K562 (cell line): ENCODE data around the gene RERE. TPM values are rescaled to one million over a fixed set of nuclear protein-coding genes. Genes with fewer than 3 reads are reported as not detected.
A peak's percentile ranks its signal among the peaks of the same experiment; 100 is the strongest.

Experiments
- ARHGAP35 ChIP-seq: fragments of 450-650 bp; IDR thresholded peaks from 2 replicates; pipeline ENCODE4 v1.6.1; 2018; ENCODE audit not compliant: partially characterized antibody
- BMI1 ChIP-seq: fragments of 150-350 bp; IDR thresholded peaks from 2 replicates; pipeline ENCODE4 v1.6.1; 2014; ENCODE audit warnings: low read length
- ETV1 ChIP-seq: fragments of 450-650 bp; conservative IDR thresholded peaks from 2 replicates; pipeline ENCODE4 v1.6.1; 2016; ENCODE audit warnings: missing genetic modification characterization, control low read depth, low read depth, missing compliant biosample characterization
- GABPB2 ChIP-seq: fragments of 250-450 bp; sonication (Bioruptor Pico); conservative IDR thresholded peaks from 2 replicates; pipeline ENCODE4 v1.5.1; 2021; ENCODE audit warnings: mild to moderate bottlenecking
- L3MBTL2 ChIP-seq: fragments of 450-650 bp; IDR thresholded peaks from 2 replicates; pipeline ENCODE4 v1.6.1; 2016; ENCODE audit warnings: mild to moderate bottlenecking, moderate library complexity
- POLR3A ChIP-seq: IDR thresholded peaks from 2 replicates; pipeline ENCODE4 v1.6.1; 2011; ENCODE audit warnings: borderline replicate concordance, mild to moderate bottlenecking, moderate library complexity; ENCODE audit not compliant: insufficient read length, insufficient read depth; ENCODE audit errors: extremely low read depth
- PPARD ChIP-seq: fragments of 250-450 bp; sonication (Bioruptor Pico); IDR thresholded peaks from 2 replicates; pipeline ENCODE4 v1.8.0; 2022; ENCODE audit warnings: inconsistent platforms, mild to moderate bottlenecking, moderate library complexity
- RNF2 ChIP-seq: sonication (generic); IDR thresholded peaks from 2 replicates; pipeline ENCODE4 v1.6.1; 2016
- SMC3 ChIP-seq: conservative IDR thresholded peaks from 2 replicates; pipeline ENCODE4 v1.6.1; 2011; ENCODE audit warnings: low read depth, low read length, improper control_type of control experiment; ENCODE audit not compliant: insufficient read depth
- ZNF436 ChIP-seq: fragments of 250-450, 450-650 bp; sonication (Bioruptor Pico); formaldehyde crosslinking; IDR thresholded peaks from 2 replicates; pipeline ENCODE4 v1.7.0; 2020; ENCODE audit warnings: mild to moderate bottlenecking
- ZNF644 ChIP-seq: fragments of 200-800 bp; sonication (Bioruptor generic); IDR thresholded peaks from 2 replicates; pipeline ENCODE4 v1.6.1; 2016; ENCODE audit warnings: low read depth, missing genetic modification characterization, missing compliant biosample characterization
- ZNF699 ChIP-seq: fragments of 250-450 bp; sonication (Bioruptor Pico); IDR thresholded peaks from 2 replicates; pipeline ENCODE4 v1.8.0; 2021; ENCODE audit warnings: mild to moderate bottlenecking, moderate library complexity; ENCODE audit not compliant: insufficient replicate concordance
- ZNF707 ChIP-seq: fragments of 250-450 bp; sonication (Bioruptor Pico); conservative IDR thresholded peaks from 2 replicates; pipeline ENCODE4 v1.8.0; 2022; ENCODE audit warnings: inconsistent platforms, mild to moderate bottlenecking, moderate library complexity
- polyA plus RNA-seq, 8 experiments: library from polyadenylated mRNA; depleted of rRNA in 4 of 8; stranded (reverse) in 5 of 8; unstranded in 3 of 8; fragments of >200 nt; fragmentation: Nextera tagmentation in 2 of 8; fragmentation: Illumina TruSeq in 1 of 8; extraction: Ambion mirVana in 2 of 8; extraction: Trizol in 1 of 8; gene quantifications; 2 replicates each; pipeline versions ENCODE4 v1.2.1 to v1.2.3, GENCODE V29; 2011 to 2014; ENCODE audit warnings: inconsistent platforms in 1 of 8, missing spikeins in 1 of 8
- total RNA-seq, 7 experiments: library from RNA; depleted of rRNA in 6 of 7; stranded (reverse); fragments of >200 nt in 6 of 7; fragmentation: Illumina TruSeq in 2 of 7; extraction: Trizol in 2 of 7; gene quantifications; 2 replicates each; pipeline versions ENCODE4 v1.2.1 to v1.2.3, GENCODE V29; 2011 to 2021; ENCODE audit warnings: low replicate concordance in 1 of 7
- TF ChIP-seq, protein P1 (sequence below): fragments of 450-650 bp; formaldehyde crosslinking; IDR thresholded peaks from 2 replicates; pipeline ENCODE4 v1.4.0; 2020; ENCODE audit warnings: mild to moderate bottlenecking, moderate library complexity
- TF ChIP-seq, protein P2 (sequence below), 2 experiments: fragments of 450-650 bp; formaldehyde crosslinking in 1 of 2; IDR thresholded peaks; 2 replicates each; pipeline versions ENCODE4 v1.4.0 to v1.6.1; 2014 to 2020; ENCODE audit warnings: mild to moderate bottlenecking in 2 of 2, borderline replicate concordance in 1 of 2, low read depth in 1 of 2
- TF ChIP-seq, protein P3 (sequence below): sonication (generic); formaldehyde crosslinking; IDR thresholded peaks from 2 replicates; pipeline ENCODE4 v1.8.1; 2023; ENCODE audit warnings: mild to moderate bottlenecking, missing genetic modification reagents
- TF ChIP-seq, protein P4 (sequence below): fragments of 250-450 bp; sonication (Bioruptor Pico); IDR thresholded peaks from 2 replicates; pipeline ENCODE4 v1.6.1; 2021; ENCODE audit warnings: mild to moderate bottlenecking

RERE gene
- total and polyA plus RNA-seq, 9 of the 15 experiments (the other 6 are each of a cell fraction or from before 2014, with no cell fraction given): 3.0 to 51.5 (median 13.4) TPM

DNA sequence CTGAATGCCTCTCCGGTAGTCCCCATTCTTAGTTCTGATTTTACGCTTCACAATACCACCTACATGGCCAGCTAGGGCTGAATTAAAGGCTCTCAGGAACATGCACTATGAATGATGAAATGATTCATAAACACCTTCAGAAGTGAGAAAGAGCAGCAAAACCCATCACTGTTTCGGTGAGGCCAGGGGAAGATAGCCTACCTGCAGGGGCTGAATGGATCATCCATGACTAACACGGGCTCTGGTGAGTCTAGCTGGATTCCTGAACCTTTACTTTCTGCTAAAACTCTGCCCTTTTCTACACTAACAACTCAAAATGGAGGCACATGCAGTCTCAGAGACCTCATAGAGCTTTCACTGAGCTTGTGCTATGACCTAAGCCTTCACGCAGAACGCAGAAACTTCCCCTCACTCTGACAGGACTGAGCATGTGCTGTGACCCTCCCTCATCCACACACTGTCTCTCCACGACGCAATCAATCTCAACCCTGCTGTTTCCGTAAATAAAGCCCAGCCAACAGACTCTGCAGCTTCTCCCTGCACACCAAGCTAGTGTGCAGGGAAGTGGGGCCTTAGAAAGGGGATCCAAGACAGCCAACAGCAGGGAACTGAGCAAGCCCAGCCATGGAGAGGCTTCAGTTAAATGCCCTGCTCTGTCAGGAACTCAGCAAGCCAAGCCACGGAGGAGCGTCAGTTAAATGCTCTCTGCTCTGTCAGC is 291.7 kb downstream of the RERE start (continued):
- TF ChIP-seq ZNF699 (CRISPR knock-in tag): no peak
- no peak for TF ChIP-seq ARHGAP35
- TF ChIP-seq ZNF436 (CRISPR knock-in tag): 0 out of 2 replicates have a peak, but pooled peaks have one; percentile 39
- no peak for TF ChIP-seq BMI1
- no peak for TF ChIP-seq GABPB2
- no peak for TF ChIP-seq ZNF644
- peak; percentile 21; the same call in 1 of the 2 replicates for TF ChIP-seq SMC3
- TF ChIP-seq, protein P1, sequence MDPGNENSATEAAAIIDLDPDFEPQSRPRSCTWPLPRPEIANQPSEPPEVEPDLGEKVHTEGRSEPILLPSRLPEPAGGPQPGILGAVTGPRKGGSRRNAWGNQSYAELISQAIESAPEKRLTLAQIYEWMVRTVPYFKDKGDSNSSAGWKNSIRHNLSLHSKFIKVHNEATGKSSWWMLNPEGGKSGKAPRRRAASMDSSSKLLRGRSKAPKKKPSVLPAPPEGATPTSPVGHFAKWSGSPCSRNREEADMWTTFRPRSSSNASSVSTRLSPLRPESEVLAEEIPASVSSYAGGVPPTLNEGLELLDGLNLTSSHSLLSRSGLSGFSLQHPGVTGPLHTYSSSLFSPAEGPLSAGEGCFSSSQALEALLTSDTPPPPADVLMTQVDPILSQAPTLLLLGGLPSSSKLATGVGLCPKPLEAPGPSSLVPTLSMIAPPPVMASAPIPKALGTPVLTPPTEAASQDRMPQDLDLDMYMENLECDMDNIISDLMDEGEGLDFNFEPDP (CRISPR knock-in tag): peak; percentile 39; the same call in 1 of the 2 replicates
- TF ChIP-seq, protein P2, sequence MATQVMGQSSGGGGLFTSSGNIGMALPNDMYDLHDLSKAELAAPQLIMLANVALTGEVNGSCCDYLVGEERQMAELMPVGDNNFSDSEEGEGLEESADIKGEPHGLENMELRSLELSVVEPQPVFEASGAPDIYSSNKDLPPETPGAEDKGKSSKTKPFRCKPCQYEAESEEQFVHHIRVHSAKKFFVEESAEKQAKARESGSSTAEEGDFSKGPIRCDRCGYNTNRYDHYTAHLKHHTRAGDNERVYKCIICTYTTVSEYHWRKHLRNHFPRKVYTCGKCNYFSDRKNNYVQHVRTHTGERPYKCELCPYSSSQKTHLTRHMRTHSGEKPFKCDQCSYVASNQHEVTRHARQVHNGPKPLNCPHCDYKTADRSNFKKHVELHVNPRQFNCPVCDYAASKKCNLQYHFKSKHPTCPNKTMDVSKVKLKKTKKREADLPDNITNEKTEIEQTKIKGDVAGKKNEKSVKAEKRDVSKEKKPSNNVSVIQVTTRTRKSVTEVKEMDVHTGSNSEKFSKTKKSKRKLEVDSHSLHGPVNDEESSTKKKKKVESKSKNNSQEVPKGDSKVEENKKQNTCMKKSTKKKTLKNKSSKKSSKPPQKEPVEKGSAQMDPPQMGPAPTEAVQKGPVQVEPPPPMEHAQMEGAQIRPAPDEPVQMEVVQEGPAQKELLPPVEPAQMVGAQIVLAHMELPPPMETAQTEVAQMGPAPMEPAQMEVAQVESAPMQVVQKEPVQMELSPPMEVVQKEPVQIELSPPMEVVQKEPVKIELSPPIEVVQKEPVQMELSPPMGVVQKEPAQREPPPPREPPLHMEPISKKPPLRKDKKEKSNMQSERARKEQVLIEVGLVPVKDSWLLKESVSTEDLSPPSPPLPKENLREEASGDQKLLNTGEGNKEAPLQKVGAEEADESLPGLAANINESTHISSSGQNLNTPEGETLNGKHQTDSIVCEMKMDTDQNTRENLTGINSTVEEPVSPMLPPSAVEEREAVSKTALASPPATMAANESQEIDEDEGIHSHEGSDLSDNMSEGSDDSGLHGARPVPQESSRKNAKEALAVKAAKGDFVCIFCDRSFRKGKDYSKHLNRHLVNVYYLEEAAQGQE (IDR thresholded peaks at IDR 0.05; ENCODE audit: borderline replicate concordance): no peak
- TF ChIP-seq, protein P2 (CRISPR knock-in tag; IDR thresholded peaks at IDR 0.05; ENCODE audit: low read depth): no peak
- TF ChIP-seq ETV1: peak; percentile 55
- no peak for TF ChIP-seq ZNF707 (CRISPR knock-in tag)
- TF ChIP-seq, protein P3, sequence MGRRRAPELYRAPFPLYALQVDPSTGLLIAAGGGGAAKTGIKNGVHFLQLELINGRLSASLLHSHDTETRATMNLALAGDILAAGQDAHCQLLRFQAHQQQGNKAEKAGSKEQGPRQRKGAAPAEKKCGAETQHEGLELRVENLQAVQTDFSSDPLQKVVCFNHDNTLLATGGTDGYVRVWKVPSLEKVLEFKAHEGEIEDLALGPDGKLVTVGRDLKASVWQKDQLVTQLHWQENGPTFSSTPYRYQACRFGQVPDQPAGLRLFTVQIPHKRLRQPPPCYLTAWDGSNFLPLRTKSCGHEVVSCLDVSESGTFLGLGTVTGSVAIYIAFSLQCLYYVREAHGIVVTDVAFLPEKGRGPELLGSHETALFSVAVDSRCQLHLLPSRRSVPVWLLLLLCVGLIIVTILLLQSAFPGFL (CRISPR knock-in tag): no peak
- TF ChIP-seq L3MBTL2: peak; percentile 88
- TF ChIP-seq RNF2: peak; percentile 53; the same call in 1 of the 2 replicates
- no peak for TF ChIP-seq POLR3A
- no peak for TF ChIP-seq PPARD (CRISPR knock-in tag)
- TF ChIP-seq, protein P4, sequence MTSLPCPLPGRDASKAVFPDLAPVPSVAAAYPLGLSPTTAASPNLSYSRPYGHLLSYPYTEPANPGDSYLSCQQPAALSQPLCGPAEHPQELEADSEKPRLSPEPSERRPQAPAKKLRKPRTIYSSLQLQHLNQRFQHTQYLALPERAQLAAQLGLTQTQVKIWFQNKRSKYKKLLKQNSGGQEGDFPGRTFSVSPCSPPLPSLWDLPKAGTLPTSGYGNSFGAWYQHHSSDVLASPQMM (CRISPR knock-in tag): no peak
